ENCODE measurements around the gene SRCAP.

- TF ChIP-seq, protein P1, sequence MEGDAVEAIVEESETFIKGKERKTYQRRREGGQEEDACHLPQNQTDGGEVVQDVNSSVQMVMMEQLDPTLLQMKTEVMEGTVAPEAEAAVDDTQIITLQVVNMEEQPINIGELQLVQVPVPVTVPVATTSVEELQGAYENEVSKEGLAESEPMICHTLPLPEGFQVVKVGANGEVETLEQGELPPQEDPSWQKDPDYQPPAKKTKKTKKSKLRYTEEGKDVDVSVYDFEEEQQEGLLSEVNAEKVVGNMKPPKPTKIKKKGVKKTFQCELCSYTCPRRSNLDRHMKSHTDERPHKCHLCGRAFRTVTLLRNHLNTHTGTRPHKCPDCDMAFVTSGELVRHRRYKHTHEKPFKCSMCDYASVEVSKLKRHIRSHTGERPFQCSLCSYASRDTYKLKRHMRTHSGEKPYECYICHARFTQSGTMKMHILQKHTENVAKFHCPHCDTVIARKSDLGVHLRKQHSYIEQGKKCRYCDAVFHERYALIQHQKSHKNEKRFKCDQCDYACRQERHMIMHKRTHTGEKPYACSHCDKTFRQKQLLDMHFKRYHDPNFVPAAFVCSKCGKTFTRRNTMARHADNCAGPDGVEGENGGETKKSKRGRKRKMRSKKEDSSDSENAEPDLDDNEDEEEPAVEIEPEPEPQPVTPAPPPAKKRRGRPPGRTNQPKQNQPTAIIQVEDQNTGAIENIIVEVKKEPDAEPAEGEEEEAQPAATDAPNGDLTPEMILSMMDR (IDR thresholded peaks at IDR 0.05) = no peak
- TF ChIP-seq EP300 (IDR thresholded peaks at IDR 0.05) (no peak), POLR2A (IDR thresholded peaks at IDR 0.05) (no peak)
Measured at GRCh38 chr16:30649725-30650368, 49.1 kb upstream of the SRCAP start.

Measured in sigmoid colon (tissue), 4 donors.